ENCODE data around the gene ZNF561.
"Not testable (repeated sequence)": the region's sequence is repeated elsewhere in the genome, so short reads cannot be mapped to it uniquely, and the experiment has no call there.

Gene ZNF561

DNA sequence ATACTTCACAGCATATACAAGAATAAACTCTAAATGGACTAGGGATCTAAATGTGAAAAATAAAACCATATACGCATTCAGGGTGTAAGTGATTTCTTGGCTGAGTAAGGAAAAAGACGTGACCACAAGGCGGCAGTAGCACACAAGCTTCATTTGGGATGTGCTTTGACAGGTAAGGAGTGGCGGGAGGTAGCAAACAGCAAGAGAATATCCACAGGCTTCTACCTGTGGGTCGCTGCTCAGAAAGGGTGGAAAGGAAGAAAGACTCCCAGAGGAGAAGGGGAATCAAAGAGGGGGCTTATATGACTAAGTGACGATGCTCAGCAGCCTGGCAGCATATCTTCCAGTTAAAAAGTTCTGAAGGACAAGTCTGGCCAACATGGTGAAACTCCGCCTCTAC is 34.3 kb downstream of the ZNF561 start:
- TF ChIP-seq, protein P1, sequence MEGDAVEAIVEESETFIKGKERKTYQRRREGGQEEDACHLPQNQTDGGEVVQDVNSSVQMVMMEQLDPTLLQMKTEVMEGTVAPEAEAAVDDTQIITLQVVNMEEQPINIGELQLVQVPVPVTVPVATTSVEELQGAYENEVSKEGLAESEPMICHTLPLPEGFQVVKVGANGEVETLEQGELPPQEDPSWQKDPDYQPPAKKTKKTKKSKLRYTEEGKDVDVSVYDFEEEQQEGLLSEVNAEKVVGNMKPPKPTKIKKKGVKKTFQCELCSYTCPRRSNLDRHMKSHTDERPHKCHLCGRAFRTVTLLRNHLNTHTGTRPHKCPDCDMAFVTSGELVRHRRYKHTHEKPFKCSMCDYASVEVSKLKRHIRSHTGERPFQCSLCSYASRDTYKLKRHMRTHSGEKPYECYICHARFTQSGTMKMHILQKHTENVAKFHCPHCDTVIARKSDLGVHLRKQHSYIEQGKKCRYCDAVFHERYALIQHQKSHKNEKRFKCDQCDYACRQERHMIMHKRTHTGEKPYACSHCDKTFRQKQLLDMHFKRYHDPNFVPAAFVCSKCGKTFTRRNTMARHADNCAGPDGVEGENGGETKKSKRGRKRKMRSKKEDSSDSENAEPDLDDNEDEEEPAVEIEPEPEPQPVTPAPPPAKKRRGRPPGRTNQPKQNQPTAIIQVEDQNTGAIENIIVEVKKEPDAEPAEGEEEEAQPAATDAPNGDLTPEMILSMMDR (IDR thresholded peaks at IDR 0.05; ENCODE audit: control extremely low read depth, extremely low read depth, low read depth, missing control alignments), result peak; percentile 69
- ChIA-PET POLR2A (no interaction called here), CTCF (interaction anchor here (0.9 to 1.7 kb wide), 8 partner anchors 12 to 209 kb away, joined by 3 to 7 read pairs (median 3); no protein-coding TSS in a partner anchor)
- peak; percentile 41 for DNase-seq (ENCODE audit: extremely low spot score)

DNA sequence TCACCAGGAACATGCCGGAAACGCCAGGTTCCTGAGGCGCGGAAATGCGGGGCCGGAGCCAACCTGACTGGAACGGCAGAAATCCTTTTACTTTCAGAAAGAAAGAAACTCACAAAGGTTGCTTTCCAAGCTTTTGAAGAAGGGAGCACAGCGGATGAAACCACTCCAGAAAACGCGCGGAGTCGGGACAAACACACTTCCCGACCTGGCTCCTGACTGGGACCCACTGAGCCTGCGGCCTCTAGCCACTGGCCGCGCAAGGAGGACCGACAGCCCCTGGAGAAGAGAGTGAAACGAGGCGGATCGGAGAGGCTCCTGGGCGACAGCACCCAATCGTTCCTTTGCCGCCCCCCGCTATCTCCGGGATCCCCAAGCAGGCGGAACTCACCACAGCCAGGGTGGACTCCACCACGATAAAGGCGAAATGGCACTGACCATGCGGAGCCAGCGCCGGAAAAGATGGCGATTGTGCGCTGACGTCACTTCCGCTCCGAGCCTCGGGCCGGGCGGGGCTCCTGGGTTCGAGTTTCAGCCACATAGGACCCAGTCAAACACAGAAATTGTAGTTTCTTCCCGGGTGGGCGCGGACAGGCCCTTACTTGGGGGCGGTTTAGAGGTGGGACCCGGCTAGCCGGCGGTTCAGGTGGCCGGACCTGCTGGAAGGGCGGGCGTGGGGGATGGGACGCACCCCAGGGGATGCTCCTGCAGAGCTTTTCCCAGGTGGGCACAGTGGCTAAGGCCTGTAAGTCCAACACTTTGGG is 36.8 kb downstream of the ZNF561 start, which contains the start of gene ZNF121:
Gene ZNF121, minus strand, starts transcription at position 432 of the 761 bp plus-strand sequence. CDS start 16,407 bp downstream, outside the sequence.
- TF ChIP-seq, protein P1 (IDR thresholded peaks at IDR 0.05; ENCODE audit: control extremely low read depth, extremely low read depth, low read depth, missing control alignments), result no peak
- DNase-seq (ENCODE audit: extremely low spot score), result peak; percentile 88
- POLR2A ChIA-PET, result interaction anchor here (1.1 kb wide), 1 partner anchor 454 kb away, joined by 3 read pairs; no protein-coding TSS in a partner anchor
- CTCF ChIA-PET, result interaction anchor here (1.3 to 1.4 kb wide), 2 partner anchors 41 to 379 kb away, joined by 3 to 6 read pairs; no protein-coding TSS in a partner anchor

DNA sequence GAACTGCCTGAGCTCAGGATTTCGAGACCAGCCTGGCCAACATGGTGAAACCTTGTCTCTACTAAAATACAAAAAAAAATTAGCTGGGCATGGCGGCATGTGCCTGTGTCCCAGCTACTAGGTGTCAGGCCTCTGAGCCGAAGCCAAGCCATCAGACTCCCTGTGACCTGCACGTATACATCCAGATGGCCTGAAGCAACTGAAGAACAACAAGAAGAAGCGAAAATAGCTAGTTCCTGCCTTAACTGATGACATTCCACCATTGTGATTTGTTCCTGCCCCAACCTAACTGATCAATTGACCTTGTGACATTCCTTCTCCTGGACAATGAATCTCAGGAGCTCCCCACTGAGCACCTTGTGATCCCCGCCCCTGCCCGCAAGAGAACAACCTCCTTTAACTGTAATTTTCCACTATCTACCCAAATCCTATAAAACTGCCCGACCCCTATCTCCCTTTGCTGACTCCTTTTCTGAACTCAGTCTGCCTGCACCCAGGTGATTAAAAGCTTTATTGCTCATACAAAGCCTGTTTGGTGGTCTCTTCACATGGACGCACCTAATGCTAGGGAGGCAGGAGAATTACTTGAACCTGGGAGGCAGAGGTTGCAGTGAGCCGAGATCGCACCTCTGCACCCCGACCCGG is 38.8 kb downstream of the ZNF561 start:
- DNase-seq (ENCODE audit: extremely low spot score), result not testable (repeated sequence)
- POLR2A ChIA-PET, result interaction anchor here (0.6 kb wide), 1 partner anchor 203 kb away, joined by 9 read pairs; no protein-coding TSS in a partner anchor
- CTCF ChIA-PET, result interaction anchor here (1.2 kb wide), 1 partner anchor 147 kb away, joined by 4 read pairs; the partner anchor contains the start of gene ZNF266

DNA sequence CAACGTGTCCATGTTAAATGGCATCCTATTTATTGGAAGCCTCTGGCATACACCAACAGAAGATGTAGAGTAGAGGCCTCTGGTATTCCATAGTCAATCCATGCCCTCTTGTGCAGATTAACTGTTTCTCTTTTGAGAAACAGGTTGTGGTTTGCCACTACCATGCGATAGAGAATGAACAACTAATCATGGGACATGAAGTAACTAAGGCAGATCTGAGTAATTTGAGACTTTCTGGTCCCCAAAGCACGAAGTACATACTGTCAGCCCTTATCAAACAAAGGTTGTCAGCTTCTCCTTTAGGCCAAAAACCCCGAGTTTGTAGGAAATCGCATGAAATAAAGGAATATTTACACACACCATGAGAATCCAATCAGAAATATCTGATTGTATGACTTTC is 40.3 kb downstream of the ZNF561 start:
- ChIA-PET CTCF (no interaction called here), POLR2A (no interaction called here)
- TF ChIP-seq, protein P1 (IDR thresholded peaks at IDR 0.05; ENCODE audit: control extremely low read depth, extremely low read depth, low read depth, missing control alignments), result no peak
- no peak for DNase-seq (ENCODE audit: extremely low spot score)

DNA sequence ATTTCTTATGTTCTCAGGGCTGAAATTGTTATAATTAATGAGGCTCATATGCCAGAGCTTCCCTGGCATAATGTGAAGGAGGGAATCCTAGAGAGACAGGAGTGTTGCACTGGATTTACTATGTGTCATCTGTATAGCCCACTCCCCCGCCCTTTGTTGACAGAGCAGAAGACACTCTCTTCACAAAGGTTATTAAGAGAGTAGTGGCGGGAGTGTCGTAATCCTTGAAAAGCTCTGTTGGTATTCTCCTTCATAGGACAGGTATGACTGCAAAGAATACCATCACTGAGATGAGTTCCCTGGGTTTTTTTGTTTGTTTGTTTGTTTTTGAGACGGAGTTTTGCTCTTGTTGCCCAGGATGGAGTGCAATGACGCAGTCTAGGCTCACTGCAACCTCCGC is 50.8 kb downstream of the ZNF561 start:
- ChIA-PET POLR2A (no interaction called here), CTCF (no interaction called here)
- TF ChIP-seq, protein P1 (IDR thresholded peaks at IDR 0.05; ENCODE audit: control extremely low read depth, extremely low read depth, low read depth, missing control alignments), result no peak
- no peak for DNase-seq (ENCODE audit: extremely low spot score)

DNA sequence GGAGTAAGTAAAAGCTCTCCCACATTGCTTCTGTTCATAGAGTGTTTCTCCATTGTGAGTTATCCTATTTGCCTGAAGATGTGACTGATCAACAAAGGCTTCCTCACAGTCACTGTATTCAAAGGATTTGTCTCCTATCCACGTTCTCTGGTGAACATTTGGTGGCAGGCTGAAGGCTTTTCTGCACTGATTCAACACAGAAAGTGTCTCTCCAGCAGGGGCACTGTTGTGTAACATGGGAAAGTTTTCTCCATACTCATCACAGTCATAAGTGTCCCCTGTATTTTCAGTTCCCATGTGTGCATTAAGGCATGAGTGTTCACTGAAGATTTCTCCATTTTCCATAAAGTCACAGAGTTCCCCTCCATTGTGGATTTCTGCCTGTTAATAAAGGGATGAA is 54.3 kb downstream of the ZNF561 start:
- CTCF ChIA-PET, result no interaction called here
- no peak for DNase-seq (ENCODE audit: extremely low spot score)

More for the DNA sequence above, 54.3 kb downstream of the ZNF561 start:
- POLR2A ChIA-PET, result no interaction called here
- TF ChIP-seq, protein P1 (IDR thresholded peaks at IDR 0.05; ENCODE audit: control extremely low read depth, extremely low read depth, low read depth, missing control alignments), result no peak
